Tongue (tissue), 2 donors: ENCODE data around the gene CCDC33. TPM values are rescaled to one million over a fixed set of nuclear protein-coding genes. Genes with fewer than 3 reads are reported as not detected.

Experiments
- DNase-seq: peaks from one replicate; pipeline ENCODE4 v3.0.0-alpha.2; 2015
- total RNA-seq: library from RNA; depleted of rRNA; stranded (reverse); fragments of >200 nt; gene quantifications from one replicate; pipeline ENCODE4 v1.2.3, GENCODE V29; 2014

Gene CCDC33
- total RNA-seq, 1 donor from 2014 or later = 0.41 TPM

GRCh38 chr15:74208901-74209559 lies 27.1 kb upstream of the CCDC33 start:
- DNase-seq = peak; percentile 70

- DNase-seq = no peak
Measured at GRCh38 chr15:74209560-74209958, 26.6 kb upstream of the CCDC33 start.

GRCh38 chr15:74209997-74210671 lies 26.0 kb upstream of the CCDC33 start:
- DNase-seq = peak; percentile 72

- no peak for DNase-seq
Measured at GRCh38 chr15:74210729-74211128, 25.4 kb upstream of the CCDC33 start.

- no peak for DNase-seq
Measured at GRCh38 chr15:74211656-74212055, 24.5 kb upstream of the CCDC33 start.

- no peak for DNase-seq
Measured at GRCh38 chr15:74212494-74212893, 23.6 kb upstream of the CCDC33 start.

GRCh38 chr15:74213858-74214284 lies 22.3 kb upstream of the CCDC33 start:
- peak; percentile 49 for DNase-seq

GRCh38 chr15:74214324-74215021 lies 21.7 kb upstream of the CCDC33 start:
- DNase-seq = no peak

GRCh38 chr15:74215958-74216357 lies 20.2 kb upstream of the CCDC33 start:
- no peak for DNase-seq

- DNase-seq = no peak
Measured at GRCh38 chr15:74216949-74217348, 19.2 kb upstream of the CCDC33 start.

- no peak for DNase-seq
Measured at GRCh38 chr15:74217907-74218885, 17.9 kb upstream of the CCDC33 start.

GRCh38 chr15:74220475-74221248 lies 15.5 kb upstream of the CCDC33 start:
- no peak for DNase-seq

- DNase-seq = no peak
Measured at GRCh38 chr15:74221399-74222239, 14.5 kb upstream of the CCDC33 start.

GRCh38 chr15:74222240-74223119 lies 13.6 kb upstream of the CCDC33 start:
- DNase-seq = no peak

- no peak for DNase-seq
Measured at GRCh38 chr15:74225928-74226327, 10.2 kb upstream of the CCDC33 start.

- DNase-seq = no peak
Measured at GRCh38 chr15:74226761-74227540, 9.2 kb upstream of the CCDC33 start.

- DNase-seq = peak; percentile 69
Measured at GRCh38 chr15:74227968-74228722, 8.0 kb upstream of the CCDC33 start.

GRCh38 chr15:74228723-74229081 lies 7.4 kb upstream of the CCDC33 start:
- DNase-seq = peak; percentile 94
